ENCODE results near the gene CPA1.

Gene CPA1

DNA sequence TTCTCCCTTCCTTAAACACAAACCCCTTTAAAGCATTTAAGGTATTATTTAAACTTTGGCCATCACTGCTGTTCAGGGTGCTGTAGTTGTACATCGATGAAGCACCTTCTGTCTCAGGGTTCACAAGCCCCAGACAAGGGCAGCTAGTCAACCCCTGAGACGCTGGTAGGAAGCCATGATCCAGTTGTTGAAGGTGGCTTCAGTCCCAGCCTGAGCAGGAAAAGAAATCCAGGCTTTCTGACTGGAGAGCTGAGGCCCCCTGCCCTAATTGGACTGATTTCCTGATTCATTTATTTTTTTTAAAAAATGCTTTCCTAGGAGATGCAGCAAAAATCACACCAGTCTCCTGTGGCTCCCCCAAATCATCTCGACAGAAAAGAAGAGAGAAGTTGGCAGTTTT, 15.8 kb downstream of the CPA1 start:
- DNase-seq, result no peak

GRCh38 chr7:130397051-130397757, 16.9 kb downstream of the CPA1 start:
- no peak for DNase-seq

- no peak for DNase-seq
Measured at GRCh38 chr7:130397758-130398073, 17.4 kb downstream of the CPA1 start.

GRCh38 chr7:130398526-130399090, 18.3 kb downstream of the CPA1 start:
- peak in 3 of 4 experiments; percentile 11 to 41 (median 34) for DNase-seq

GRCh38 chr7:130400120-130400572, 19.9 kb downstream of the CPA1 start:
- DNase-seq, result no peak

DNA sequence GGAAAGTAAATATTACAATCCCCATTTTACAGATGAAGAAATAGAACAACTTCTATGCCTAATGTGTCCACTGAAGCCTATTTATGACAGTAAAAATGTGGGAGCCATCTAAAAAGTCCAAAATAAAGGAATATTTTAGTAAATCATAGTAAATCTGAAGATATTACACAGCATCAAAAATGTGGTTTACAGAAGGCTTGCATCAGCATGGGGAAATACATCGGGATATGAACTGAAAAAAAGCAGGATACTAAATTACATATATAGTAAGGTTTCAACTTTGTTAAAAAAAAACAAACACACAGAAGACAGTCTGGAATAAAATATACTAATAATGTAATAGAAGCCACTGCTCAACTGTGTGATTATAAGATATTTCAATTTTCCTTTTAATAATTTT, 20.8 kb downstream of the CPA1 start:
- no peak for DNase-seq

- DNase-seq, result no peak
Measured at GRCh38 chr7:130401578-130401977, 21.3 kb downstream of the CPA1 start.

DNA sequence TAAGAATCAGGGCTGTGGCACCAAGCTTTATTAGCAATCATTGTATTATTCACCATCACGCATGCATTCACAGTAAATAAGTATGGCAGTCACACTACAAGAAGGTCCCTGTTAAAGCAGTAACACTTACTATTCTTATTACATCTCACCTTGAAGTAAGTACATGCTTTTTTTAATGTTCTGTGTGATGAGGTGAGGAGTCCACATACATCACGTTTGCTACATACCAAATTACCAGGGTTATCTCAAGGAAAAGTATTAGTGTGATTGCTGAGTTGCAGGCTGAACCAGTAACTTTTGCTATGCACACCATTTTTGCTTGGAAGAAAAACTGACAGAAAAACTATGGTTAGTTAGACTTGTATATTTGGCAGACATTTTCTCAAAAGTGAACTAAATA, 24.7 kb downstream of the CPA1 start:
- no peak for DNase-seq

DNA sequence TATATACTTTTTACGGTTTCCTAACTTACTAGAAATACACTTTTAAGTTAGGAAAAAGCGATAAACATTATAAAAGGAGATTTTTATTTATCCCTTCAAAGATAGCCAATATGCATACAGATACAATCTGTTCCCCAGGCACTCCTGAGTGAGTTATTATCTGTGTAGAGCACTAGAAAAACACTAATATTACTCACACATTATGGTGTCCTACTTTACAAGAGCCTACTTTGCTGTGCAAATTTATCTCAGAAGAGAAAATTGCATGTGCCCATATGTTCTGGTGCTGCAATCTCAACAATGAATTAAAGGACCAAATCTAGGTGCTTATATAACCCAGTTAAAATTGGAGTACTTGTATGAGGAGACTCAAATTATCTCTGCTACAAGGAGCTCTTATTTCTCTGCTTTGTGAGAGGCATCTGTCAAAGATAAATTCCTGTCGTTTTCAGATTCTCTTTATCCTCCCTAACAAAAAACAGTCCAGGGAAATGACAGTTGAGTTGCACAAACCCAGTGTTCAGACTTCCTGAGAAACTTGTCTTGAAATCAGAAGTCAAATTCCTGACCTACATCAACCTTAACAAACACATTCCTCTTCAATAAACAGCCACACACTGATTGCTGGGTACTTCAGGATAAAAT, 28.9 kb downstream of the CPA1 start:
- no peak for DNase-seq

- no peak for DNase-seq
Measured at GRCh38 chr7:130409712-130410072, 29.4 kb downstream of the CPA1 start.

GRCh38 chr7:130410868-130411541, 30.7 kb downstream of the CPA1 start:
- no peak for DNase-seq

DNA sequence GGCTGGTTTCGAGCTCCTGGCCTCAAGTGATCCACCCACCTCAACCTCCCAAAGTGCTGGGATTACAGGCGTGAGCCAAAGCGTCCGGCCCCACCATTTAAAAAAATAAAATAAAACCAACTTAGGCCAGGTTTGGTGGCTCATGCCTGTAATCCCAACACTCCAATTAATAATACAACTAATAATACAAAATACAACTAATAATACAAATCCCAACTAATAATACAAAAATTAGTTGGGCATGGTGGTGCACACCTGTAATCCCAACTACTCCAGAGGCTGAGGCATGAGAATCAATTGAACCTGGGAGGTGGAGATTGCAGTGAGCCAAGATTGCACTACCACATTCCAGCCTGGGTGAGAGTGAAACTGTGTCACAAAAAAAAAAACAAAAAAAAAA, 32.9 kb downstream of the CPA1 start:
- DNase-seq, result no peak

- DNase-seq, result peak in 1 of 4 experiments; percentile 34
Measured at GRCh38 chr7:130415006-130415405, 34.7 kb downstream of the CPA1 start.

- no peak for DNase-seq
Measured at GRCh38 chr7:130417213-130417612, 36.9 kb downstream of the CPA1 start.

- no peak for DNase-seq
Measured at GRCh38 chr7:130418306-130418705, 38.0 kb downstream of the CPA1 start.

DNA sequence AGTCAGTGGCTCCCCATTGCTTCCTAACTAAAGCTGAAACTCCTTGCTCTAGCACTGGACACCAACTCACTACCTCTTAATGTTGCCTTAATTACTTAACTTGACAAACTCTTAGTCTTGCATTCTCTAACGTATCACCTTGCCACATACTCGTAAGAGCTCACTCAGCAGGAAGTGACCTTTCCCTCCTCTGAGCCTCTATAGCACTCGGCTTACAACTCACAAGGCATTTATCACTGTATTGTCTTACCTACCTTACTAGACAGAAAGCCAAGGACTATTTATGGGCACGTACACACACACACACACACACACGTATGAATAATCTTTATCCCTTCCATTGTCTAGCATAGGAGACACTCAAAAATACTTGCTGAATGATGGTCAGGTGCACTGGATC, 39.4 kb downstream of the CPA1 start:
- DNase-seq, result no peak

GRCh38 chr7:130420943-130421578, 40.8 kb downstream of the CPA1 start:
- no peak for DNase-seq

- no peak for DNase-seq
Measured at GRCh38 chr7:130421684-130422083, 41.4 kb downstream of the CPA1 start.

DNA sequence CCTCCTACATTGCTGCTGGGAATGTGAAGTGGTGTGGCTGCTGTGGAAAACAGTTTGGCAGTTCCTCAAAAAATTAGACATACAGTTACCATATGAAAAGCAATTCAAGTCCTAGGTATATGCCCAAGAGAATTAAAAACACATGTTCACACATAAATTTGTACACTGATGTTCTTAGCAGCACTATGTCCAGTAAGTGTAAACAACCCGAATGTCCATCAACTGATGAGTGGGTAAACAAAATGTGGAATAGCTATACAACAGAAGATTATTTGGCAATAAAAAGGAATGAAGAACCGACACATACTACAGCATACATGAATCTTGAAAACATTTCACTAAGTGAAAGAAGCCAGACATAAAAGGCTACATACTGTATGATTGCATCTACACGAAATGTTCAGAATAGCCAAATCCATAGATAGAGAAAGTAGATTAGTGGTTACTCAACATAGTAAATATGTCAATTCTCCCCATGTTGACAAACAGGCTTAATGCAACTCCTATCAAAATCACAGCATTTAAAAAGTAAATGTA, 43.3 kb downstream of the CPA1 start:
- DNase-seq, result no peak

GRCh38 chr7:130425796-130426195, 45.5 kb downstream of the CPA1 start:
- no peak for DNase-seq

DNA sequence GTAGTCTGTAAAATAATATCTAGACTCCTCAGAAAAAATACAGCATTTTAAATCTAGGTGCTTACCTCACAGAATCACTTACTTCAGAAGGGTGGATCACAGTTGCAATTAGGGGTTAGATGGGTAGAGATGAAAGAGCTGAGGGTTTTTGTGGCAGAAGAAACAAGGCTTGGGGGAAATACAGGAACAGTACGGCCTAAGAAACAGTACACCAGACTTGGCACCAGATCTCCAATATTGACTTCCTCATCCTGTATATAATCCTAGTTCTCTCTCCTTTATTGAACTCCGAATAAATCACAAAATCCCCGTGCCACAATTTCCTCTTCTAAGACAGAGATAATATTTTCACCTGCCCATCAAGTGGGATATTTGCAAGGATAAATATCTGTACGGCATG, 46.3 kb downstream of the CPA1 start:
- DNase-seq, result peak in 2 of 4 experiments; percentile 19 to 38

DNA sequence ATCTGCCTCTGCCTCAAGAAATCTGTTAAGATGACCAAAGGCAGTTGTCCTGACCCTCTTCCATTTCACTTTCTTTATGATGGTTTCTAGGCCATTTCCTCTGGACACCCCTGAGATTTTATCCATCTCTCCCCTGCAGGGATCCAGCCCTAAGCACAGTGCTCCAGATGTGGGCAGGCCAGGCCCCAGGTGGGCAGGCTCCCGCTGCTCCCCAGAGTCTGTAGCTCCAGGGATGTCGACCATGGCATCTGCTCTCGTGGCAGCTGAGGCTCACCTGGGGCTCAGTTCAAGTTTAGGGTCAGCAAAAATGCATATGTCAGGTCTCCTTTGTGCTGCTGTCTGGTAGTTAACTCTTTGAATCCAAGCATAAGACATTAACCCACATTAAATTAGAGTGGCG, 48.7 kb downstream of the CPA1 start:
- DNase-seq, result no peak

- no peak for DNase-seq
Measured at GRCh38 chr7:130430115-130430514, 49.8 kb downstream of the CPA1 start.

All from suppressor macrophage (primary cell).